Astrocyte (in vitro differentiated cells and primary cell): ENCODE data around the gene KRTAP29-1. TPM values are rescaled to one million over a fixed set of nuclear protein-coding genes. Genes with fewer than 3 reads are reported as not detected.

ENCODE experiments used
- DNase-seq: peaks from one replicate; pipeline ENCODE4 v3.0.0-alpha.2; 2010; ENCODE audit warnings: low read depth
- FAIRE-seq: peaks from 2 replicates; lab custom pipeline; 2011; peaks lifted over from hg19 to GRCh38; lab: Jason Lieb, UNC
- H2AFZ ChIP-seq: 2 replicates; pipeline ENCODE4 v1.6.0; 2012; ENCODE audit warnings: low read depth, low read length, inconsistent platforms
- H3K27ac ChIP-seq: 2 replicates; pipeline ENCODE4 v1.5.1; 2011; ENCODE audit warnings: low read depth, low read length, inconsistent platforms
- H3K27me3 ChIP-seq: 2 replicates; pipeline ENCODE4 v1.6.0; 2011; ENCODE audit warnings: low read length, inconsistent platforms; ENCODE audit not compliant: insufficient read depth
- H3K36me3 ChIP-seq: 2 replicates; pipeline ENCODE4 v1.5.1; 2011; ENCODE audit warnings: low read length, inconsistent platforms; ENCODE audit not compliant: insufficient read depth
- H3K4me1 ChIP-seq: 2 replicates; pipeline ENCODE4 v1.5.1; 2011; ENCODE audit warnings: low read length, inconsistent platforms; ENCODE audit not compliant: insufficient read depth
- H3K4me2 ChIP-seq: 2 replicates; pipeline ENCODE4 v1.6.0; 2012; ENCODE audit warnings: low read length, inconsistent platforms
- H3K4me3 ChIP-seq: 2 replicates; pipeline ENCODE4 v1.5.1; 2011; ENCODE audit warnings: low read depth, mild to moderate bottlenecking, low read length, inconsistent platforms; ENCODE audit not compliant: insufficient read depth
- H3K79me2 ChIP-seq: 2 replicates; pipeline ENCODE4 v1.6.0; 2012; ENCODE audit warnings: mild to moderate bottlenecking, low read length, inconsistent platforms; ENCODE audit not compliant: insufficient read depth
- H3K9ac ChIP-seq: 2 replicates; pipeline ENCODE4 v1.6.0; 2012; ENCODE audit warnings: mild to moderate bottlenecking, low read length, inconsistent platforms
- H3K9me3 ChIP-seq: 2 replicates; pipeline ENCODE4 v1.5.1; 2012; ENCODE audit warnings: low read depth, mild to moderate bottlenecking, low read length, inconsistent platforms; ENCODE audit not compliant: insufficient read depth
- H4K20me1 ChIP-seq: 2 replicates; pipeline ENCODE4 v1.6.0; 2012; ENCODE audit warnings: low read length, inconsistent platforms; ENCODE audit not compliant: insufficient read depth
- H3K27ac Mint-ChIP-seq: one replicate; pipeline ENCODE4 v1.8.0; 2021; ENCODE audit warnings: mild to moderate bottlenecking, mixed read lengths; ENCODE audit not compliant: unreplicated experiment
- H3K27me3 Mint-ChIP-seq: one replicate; pipeline ENCODE4 v1.8.0; 2021; ENCODE audit warnings: low read depth, mixed read lengths; ENCODE audit not compliant: unreplicated experiment
- H3K36me3 Mint-ChIP-seq: one replicate; pipeline ENCODE4 v1.8.0; 2021; ENCODE audit warnings: low read depth, mixed read lengths; ENCODE audit not compliant: unreplicated experiment
- H3K4me1 Mint-ChIP-seq: one replicate; pipeline ENCODE4 v1.8.0; 2021; ENCODE audit warnings: low read depth, mixed read lengths; ENCODE audit not compliant: unreplicated experiment
- H3K4me3 Mint-ChIP-seq: one replicate; pipeline ENCODE4 v1.8.0; 2021; ENCODE audit warnings: mild to moderate bottlenecking, moderate library complexity, mixed read lengths; ENCODE audit not compliant: unreplicated experiment
- H3K9me3 Mint-ChIP-seq: one replicate; pipeline ENCODE4 v1.8.0; 2021; ENCODE audit warnings: mild to moderate bottlenecking, mixed read lengths; ENCODE audit not compliant: unreplicated experiment
- CTCF ChIP-seq: IDR thresholded peaks from 2 replicates; pipeline ENCODE4 v1.5.1; 2011; ENCODE audit warnings: low read depth, mild to moderate bottlenecking, inconsistent platforms, low read length, moderate library complexity; ENCODE audit not compliant: insufficient read depth
- EZH2 ChIP-seq: IDR thresholded peaks from 2 replicates; pipeline ENCODE4 v1.6.1; 2012; ENCODE audit warnings: mild to moderate bottlenecking, low read length, inconsistent platforms; ENCODE audit not compliant: insufficient read depth
- total RNA-seq: library from RNA; stranded (reverse); gene quantifications from 2 replicates; pipeline ENCODE4 v1.2.1, GENCODE V29; 2021

The KRTAP29-1 gene
- total RNA-seq, 1 donor from 2014 or later: not detected

- no peak overlapping the region for H3K4me3 Mint-ChIP-seq
- TF ChIP-seq CTCF: peak; percentile 75
- no peak for TF ChIP-seq EZH2
- DNase-seq: peak; percentile 23
Observed at GRCh38 chr17:41329279-41329948, 26.8 kb upstream of the KRTAP29-1 start.

GRCh38 chr17:41328207-41328606 is 25.6 kb upstream of the KRTAP29-1 start:
- Mint-ChIP-seq H3K36me3 (no peaks in the 10 kb centered on the region), H3K27me3 (peaks cover 8% of the 10 kb centered on the region), H3K27ac (peak overlapping the region; percentile 58), H3K9me3 (no peaks in the 10 kb centered on the region), H3K4me3 (no peak overlapping the region), H3K4me1 (no peaks in the 10 kb centered on the region)
- no peak overlapping the region for H3K27ac ChIP-seq
- no peak for TF ChIP-seq CTCF
- TF ChIP-seq EZH2: no peak
- no peaks in the 10 kb centered on the region for H4K20me1 ChIP-seq
- no peak overlapping the region for H3K4me3 ChIP-seq
- DNase-seq: no peak
- H3K27me3 ChIP-seq: no peaks in the 10 kb centered on the region
- no peak overlapping the region for H3K4me2 ChIP-seq
- H3K9me3 ChIP-seq: no peaks in the 10 kb centered on the region
- H3K9ac ChIP-seq: no peak overlapping the region
- H3K4me1 ChIP-seq: no peaks in the 10 kb centered on the region
- no peaks in the 10 kb centered on the region for H3K36me3 ChIP-seq
- no peak overlapping the region for H2AFZ ChIP-seq
- FAIRE-seq: no peak
- no peaks in the 10 kb centered on the region for H3K79me2 ChIP-seq

More at GRCh38 chr17:41329279-41329948, 26.8 kb upstream of the KRTAP29-1 start:
- Mint-ChIP-seq H3K27me3 (peaks cover 13% of the 10 kb centered on the region), H3K36me3 (peaks cover 2% of the 10 kb centered on the region), H3K27ac (no peak overlapping the region), H3K4me1 (no peaks in the 10 kb centered on the region), H3K9me3 (no peaks in the 10 kb centered on the region)
- no peaks in the 10 kb centered on the region for H3K9me3 ChIP-seq
- no peaks in the 10 kb centered on the region for H3K79me2 ChIP-seq
- H3K4me2 ChIP-seq: no peak overlapping the region
- no peak for FAIRE-seq
- H4K20me1 ChIP-seq: no peaks in the 10 kb centered on the region
- no peak overlapping the region for H3K4me3 ChIP-seq
- no peak overlapping the region for H3K9ac ChIP-seq
- no peak overlapping the region for H3K27ac ChIP-seq
- no peaks in the 10 kb centered on the region for H3K36me3 ChIP-seq
- peak overlapping the region; percentile 2 for H2AFZ ChIP-seq
- H3K4me1 ChIP-seq: no peaks in the 10 kb centered on the region
- no peaks in the 10 kb centered on the region for H3K27me3 ChIP-seq

DNA sequence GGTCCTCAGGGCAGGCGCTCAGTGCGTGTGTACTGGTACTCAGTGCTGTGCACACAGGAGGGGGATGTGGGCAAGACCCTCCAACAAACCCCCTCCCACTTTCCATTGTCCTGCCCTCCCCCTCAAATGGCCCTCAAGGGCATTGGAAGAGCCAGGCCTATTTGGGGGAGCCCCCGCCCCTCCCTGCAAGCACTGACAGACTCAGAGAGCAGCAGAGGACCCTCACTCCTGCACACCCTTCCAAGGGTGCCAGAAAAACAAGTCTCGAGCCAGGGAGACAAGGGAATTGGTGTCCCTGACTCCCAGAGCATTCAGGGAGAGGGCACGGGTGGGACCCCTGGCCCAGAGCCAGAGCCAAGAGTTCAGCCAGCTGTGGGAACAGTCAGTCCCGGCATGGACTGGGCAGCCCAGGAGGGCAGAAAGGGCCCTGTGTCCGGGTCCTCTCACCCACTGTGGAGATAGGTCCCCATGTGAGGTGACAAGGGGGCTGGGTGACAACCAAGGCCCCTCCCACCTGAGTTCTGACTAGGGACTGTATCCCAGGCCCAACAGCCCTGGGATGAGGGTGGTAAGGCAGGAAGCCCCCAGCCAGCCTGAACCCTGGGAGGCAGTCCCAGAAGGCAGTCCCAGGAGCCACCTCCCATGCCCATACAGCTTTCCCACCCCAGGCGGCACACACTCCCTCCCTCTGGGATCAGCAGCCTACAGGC is 24.9 kb upstream of the KRTAP29-1 start:
- FAIRE-seq: no peak
- H3K4me3 ChIP-seq: no peak overlapping the region
- H2AFZ ChIP-seq: no peak overlapping the region

More for the DNA sequence above, 24.9 kb upstream of the KRTAP29-1 start:
- DNase-seq: no peak
- Histone ChIP-seq H3K79me2 (no peaks in the 10 kb centered on the region), H3K36me3 (no peaks in the 10 kb centered on the region), H3K4me2 (no peak overlapping the region), H3K4me1 (no peaks in the 10 kb centered on the region), H4K20me1 (no peaks in the 10 kb centered on the region), H3K27me3 (no peaks in the 10 kb centered on the region), H3K9me3 (no peaks in the 10 kb centered on the region), H3K9ac (no peak overlapping the region), H3K27ac (no peak overlapping the region)
- Mint-ChIP-seq H3K4me1 (no peaks in the 10 kb centered on the region), H3K27ac (no peak overlapping the region), H3K36me3 (no peaks in the 10 kb centered on the region), H3K9me3 (no peaks in the 10 kb centered on the region), H3K27me3 (peaks cover 8% of the 10 kb centered on the region), H3K4me3 (no peak overlapping the region)
- no peak for TF ChIP-seq EZH2
- TF ChIP-seq CTCF: no peak
